ENCODE data around the gene ZC3H14.

DNA sequence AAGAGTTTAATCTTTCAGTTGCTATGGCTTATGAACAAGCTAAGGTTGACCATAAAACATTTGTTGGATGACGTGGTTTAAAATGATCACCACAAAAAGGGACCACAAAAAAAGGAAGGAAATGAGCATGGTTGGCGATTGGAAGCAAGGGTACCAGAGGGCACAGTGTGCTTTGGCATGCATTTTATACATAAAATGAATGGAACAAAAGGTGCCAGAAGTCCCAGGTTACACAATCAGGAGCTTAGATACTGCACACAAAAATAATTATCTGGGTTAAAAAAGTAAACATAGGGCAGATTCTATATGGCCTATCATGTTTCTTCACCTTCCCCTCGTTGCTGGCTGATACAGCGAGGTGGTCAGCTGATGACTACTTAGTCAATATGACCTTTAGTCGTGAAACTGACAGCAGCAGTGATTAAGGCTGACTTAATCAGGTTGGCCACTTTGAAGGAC is 50.7 kb downstream of the ZC3H14 start:
- TF ChIP-seq, protein P1, sequence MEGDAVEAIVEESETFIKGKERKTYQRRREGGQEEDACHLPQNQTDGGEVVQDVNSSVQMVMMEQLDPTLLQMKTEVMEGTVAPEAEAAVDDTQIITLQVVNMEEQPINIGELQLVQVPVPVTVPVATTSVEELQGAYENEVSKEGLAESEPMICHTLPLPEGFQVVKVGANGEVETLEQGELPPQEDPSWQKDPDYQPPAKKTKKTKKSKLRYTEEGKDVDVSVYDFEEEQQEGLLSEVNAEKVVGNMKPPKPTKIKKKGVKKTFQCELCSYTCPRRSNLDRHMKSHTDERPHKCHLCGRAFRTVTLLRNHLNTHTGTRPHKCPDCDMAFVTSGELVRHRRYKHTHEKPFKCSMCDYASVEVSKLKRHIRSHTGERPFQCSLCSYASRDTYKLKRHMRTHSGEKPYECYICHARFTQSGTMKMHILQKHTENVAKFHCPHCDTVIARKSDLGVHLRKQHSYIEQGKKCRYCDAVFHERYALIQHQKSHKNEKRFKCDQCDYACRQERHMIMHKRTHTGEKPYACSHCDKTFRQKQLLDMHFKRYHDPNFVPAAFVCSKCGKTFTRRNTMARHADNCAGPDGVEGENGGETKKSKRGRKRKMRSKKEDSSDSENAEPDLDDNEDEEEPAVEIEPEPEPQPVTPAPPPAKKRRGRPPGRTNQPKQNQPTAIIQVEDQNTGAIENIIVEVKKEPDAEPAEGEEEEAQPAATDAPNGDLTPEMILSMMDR (IDR thresholded peaks at IDR 0.05; ENCODE audit: borderline replicate concordance, extremely low read depth, low read length, poor library complexity, severe bottlenecking), result no peak
- TF ChIP-seq EZH2 (IDR thresholded peaks at IDR 0.05; ENCODE audit: borderline replicate concordance, low read depth, low read length, severe bottlenecking), result no peak

Measured in DND-41 (cell line).